Measurements from ENCODE around the gene AMMECR1L. TPM values are rescaled to one million over a fixed set of nuclear protein-coding genes. Genes with fewer than 3 reads are reported as not detected.

The AMMECR1L gene
- total and polyA plus RNA-seq, 2 of the 13 experiments (the other 11 are each of a cell fraction or from before 2014, with no cell fraction given) = 9.1 to 14.2 TPM

DNA sequence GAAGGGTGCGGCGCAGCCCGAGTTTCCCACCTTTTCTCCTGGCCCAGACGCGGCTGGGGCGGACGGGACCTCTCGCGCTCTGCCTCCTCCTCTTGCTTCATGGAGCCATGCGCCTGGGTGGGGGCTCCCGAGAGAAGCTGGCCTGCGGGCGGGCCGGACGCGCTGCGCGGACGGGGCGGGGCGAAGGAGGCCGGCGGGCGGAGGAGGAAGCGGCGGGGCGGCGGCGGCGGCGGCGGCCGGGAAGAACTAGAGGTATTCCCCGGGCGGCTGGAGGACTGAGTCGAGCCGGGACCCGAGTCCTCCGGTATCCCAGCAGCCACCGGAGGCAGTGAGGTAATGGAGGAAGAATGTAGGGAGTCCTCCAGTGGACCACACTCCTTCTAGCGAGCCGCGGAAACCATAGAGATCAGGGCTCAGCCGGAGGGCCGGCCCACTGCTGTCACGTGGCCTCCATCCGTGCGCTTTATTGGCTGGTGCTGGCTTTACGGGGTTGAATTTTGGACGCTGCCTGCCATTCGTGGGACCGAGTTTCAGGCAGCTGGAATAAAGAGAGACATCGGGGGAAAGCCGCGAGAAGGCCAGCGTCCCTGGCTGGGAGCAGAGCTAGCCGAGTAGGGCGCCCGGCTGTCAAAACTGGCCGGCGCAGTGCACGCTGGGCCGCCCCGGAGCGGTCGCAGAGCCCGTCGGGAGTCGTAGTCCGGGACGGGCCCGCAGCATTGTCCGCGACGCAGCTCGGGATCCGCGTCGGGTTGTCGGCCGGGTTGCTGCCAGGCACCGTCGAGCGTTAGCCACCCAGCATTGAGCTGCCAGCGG is at the start of gene AMMECR1L (continued):
- TF ChIP-seq, protein P1, sequence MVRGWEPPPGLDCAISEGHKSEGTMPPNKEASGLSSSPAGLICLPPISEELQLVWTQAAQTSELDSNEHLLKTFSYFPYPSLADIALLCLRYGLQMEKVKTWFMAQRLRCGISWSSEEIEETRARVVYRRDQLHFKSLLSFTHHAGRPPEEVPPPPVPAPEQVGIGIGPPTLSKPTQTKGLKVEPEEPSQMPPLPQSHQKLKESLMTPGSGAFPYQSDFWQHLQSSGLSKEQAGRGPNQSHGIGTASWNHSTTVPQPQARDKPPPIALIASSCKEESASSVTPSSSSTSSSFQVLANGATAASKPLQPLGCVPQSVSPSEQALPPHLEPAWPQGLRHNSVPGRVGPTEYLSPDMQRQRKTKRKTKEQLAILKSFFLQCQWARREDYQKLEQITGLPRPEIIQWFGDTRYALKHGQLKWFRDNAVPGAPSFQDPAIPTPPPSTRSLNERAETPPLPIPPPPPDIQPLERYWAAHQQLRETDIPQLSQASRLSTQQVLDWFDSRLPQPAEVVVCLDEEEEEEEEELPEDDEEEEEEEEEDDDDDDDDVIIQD (CRISPR knock-in tag; IDR thresholded peaks at IDR 0.05; ENCODE audit: low read depth) = 0 out of 2 replicates have a peak, but pooled peaks have one; percentile 9
- TF ChIP-seq, protein P2, sequence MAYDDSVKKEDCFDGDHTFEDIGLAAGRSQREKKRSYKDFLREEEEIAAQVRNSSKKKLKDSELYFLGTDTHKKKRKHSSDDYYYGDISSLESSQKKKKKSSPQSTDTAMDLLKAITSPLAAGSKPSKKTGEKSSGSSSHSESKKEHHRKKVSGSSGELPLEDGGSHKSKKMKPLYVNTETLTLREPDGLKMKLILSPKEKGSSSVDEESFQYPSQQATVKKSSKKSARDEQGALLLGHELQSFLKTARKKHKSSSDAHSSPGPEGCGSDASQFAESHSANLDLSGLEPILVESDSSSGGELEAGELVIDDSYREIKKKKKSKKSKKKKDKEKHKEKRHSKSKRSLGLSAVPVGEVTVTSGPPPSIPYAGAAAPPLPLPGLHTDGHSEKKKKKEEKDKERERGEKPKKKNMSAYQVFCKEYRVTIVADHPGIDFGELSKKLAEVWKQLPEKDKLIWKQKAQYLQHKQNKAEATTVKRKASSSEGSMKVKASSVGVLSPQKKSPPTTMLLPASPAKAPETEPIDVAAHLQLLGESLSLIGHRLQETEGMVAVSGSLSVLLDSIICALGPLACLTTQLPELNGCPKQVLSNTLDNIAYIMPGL (CRISPR knock-in tag; IDR thresholded peaks at IDR 0.05; ENCODE audit: borderline replicate concordance in 1 of 2, low read depth in 1 of 2) = 0 out of 4 replicates have a peak, but pooled peaks of 1 of the 2 experiments have one; percentile 31
- TF ChIP-seq ZNF264 (CRISPR knock-in tag; IDR thresholded peaks at IDR 0.05) (peak; percentile 43; the same call in 1 of the 2 replicates), ELF1 (CRISPR knock-in tag; IDR thresholded peaks at IDR 0.05) (peak; percentile 33; the same call in 1 of the 2 replicates), KLF6 (CRISPR knock-in tag; IDR thresholded peaks at IDR 0.05) (peak; percentile 44; the same call in 1 of the 2 replicates), MEIS1 (CRISPR knock-in tag; IDR thresholded peaks at IDR 0.05; ENCODE audit: borderline replicate concordance) (peak; percentile 55; the same call in 1 of the 2 replicates), PITX1 (CRISPR knock-in tag; IDR thresholded peaks at IDR 0.05) (peak; percentile 44; the same call in 1 of the 2 replicates), THAP11 (CRISPR knock-in tag; IDR thresholded peaks at IDR 0.05) (peak; percentile 96), MXD4 (CRISPR knock-in tag; IDR thresholded peaks at IDR 0.05) (peak; percentile 43; the same call in 1 of the 2 replicates), HCFC1 (IDR thresholded peaks at IDR 0.05; ENCODE audit: low read depth, low read length) (peak; percentile 65), BRD4 (CRISPR knock-in tag; IDR thresholded peaks at IDR 0.05) (peak; percentile 67), ZMYM3 (CRISPR knock-in tag; IDR thresholded peaks at IDR 0.05) (peak; percentile 26; the same call in 1 of the 2 replicates), ZNF446 (CRISPR knock-in tag; IDR thresholded peaks at IDR 0.05) (0 out of 2 replicates have a peak, but pooled peaks have one; percentile 15), KAT8 (CRISPR knock-in tag; IDR thresholded peaks at IDR 0.05) (peak; percentile 52), TBX2 (CRISPR knock-in tag; IDR thresholded peaks at IDR 0.05; ENCODE audit: borderline replicate concordance) (peak; percentile 31; the same call in 1 of the 2 replicates), EED (CRISPR knock-in tag; IDR thresholded peaks at IDR 0.05) (0 out of 2 replicates have a peak, but pooled peaks have one; percentile 40), ZNF883 (CRISPR knock-in tag; IDR thresholded peaks at IDR 0.05; ENCODE audit: not compliant biosample characterization) (peak; percentile 57), KDM2A (CRISPR knock-in tag; IDR thresholded peaks at IDR 0.05; ENCODE audit: borderline replicate concordance, low read depth) (peak; percentile 92), ELF3 (CRISPR knock-in tag; IDR thresholded peaks at IDR 0.05) (peak; percentile 29; the same call in 1 of the 2 replicates)
- TF ChIP-seq, protein P3, sequence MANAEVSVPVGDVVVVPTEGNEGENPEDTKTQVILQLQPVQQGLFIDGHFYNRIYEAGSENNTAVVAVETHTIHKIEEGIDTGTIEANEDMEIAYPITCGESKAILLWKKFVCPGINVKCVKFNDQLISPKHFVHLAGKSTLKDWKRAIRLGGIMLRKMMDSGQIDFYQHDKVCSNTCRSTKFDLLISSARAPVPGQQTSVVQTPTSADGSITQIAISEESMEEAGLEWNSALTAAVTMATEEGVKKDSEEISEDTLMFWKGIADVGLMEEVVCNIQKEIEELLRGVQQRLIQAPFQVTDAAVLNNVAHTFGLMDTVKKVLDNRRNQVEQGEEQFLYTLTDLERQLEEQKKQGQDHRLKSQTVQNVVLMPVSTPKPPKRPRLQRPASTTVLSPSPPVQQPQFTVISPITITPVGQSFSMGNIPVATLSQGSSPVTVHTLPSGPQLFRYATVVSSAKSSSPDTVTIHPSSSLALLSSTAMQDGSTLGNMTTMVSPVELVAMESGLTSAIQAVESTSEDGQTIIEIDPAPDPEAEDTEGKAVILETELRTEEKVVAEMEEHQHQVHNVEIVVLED (CRISPR knock-in tag; IDR thresholded peaks at IDR 0.05; ENCODE audit: borderline replicate concordance) = peak; percentile 57; the same call in 1 of the 2 replicates
- TF ChIP-seq, protein P4, sequence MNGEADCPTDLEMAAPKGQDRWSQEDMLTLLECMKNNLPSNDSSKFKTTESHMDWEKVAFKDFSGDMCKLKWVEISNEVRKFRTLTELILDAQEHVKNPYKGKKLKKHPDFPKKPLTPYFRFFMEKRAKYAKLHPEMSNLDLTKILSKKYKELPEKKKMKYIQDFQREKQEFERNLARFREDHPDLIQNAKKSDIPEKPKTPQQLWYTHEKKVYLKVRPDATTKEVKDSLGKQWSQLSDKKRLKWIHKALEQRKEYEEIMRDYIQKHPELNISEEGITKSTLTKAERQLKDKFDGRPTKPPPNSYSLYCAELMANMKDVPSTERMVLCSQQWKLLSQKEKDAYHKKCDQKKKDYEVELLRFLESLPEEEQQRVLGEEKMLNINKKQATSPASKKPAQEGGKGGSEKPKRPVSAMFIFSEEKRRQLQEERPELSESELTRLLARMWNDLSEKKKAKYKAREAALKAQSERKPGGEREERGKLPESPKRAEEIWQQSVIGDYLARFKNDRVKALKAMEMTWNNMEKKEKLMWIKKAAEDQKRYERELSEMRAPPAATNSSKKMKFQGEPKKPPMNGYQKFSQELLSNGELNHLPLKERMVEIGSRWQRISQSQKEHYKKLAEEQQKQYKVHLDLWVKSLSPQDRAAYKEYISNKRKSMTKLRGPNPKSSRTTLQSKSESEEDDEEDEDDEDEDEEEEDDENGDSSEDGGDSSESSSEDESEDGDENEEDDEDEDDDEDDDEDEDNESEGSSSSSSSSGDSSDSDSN (CRISPR knock-in tag; IDR thresholded peaks at IDR 0.05) = peak; percentile 76

Measured in HepG2 (cell line).